ENCODE measurements around the gene ILDR2. TPM values are rescaled to one million over a fixed set of nuclear protein-coding genes. Genes with fewer than 3 reads are reported as not detected.

ILDR2 gene, protein sequence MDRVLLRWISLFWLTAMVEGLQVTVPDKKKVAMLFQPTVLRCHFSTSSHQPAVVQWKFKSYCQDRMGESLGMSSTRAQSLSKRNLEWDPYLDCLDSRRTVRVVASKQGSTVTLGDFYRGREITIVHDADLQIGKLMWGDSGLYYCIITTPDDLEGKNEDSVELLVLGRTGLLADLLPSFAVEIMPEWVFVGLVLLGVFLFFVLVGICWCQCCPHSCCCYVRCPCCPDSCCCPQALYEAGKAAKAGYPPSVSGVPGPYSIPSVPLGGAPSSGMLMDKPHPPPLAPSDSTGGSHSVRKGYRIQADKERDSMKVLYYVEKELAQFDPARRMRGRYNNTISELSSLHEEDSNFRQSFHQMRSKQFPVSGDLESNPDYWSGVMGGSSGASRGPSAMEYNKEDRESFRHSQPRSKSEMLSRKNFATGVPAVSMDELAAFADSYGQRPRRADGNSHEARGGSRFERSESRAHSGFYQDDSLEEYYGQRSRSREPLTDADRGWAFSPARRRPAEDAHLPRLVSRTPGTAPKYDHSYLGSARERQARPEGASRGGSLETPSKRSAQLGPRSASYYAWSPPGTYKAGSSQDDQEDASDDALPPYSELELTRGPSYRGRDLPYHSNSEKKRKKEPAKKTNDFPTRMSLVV
- total RNA-seq, result 11.3 and 14.4 TPM in 2 replicates

DNA sequence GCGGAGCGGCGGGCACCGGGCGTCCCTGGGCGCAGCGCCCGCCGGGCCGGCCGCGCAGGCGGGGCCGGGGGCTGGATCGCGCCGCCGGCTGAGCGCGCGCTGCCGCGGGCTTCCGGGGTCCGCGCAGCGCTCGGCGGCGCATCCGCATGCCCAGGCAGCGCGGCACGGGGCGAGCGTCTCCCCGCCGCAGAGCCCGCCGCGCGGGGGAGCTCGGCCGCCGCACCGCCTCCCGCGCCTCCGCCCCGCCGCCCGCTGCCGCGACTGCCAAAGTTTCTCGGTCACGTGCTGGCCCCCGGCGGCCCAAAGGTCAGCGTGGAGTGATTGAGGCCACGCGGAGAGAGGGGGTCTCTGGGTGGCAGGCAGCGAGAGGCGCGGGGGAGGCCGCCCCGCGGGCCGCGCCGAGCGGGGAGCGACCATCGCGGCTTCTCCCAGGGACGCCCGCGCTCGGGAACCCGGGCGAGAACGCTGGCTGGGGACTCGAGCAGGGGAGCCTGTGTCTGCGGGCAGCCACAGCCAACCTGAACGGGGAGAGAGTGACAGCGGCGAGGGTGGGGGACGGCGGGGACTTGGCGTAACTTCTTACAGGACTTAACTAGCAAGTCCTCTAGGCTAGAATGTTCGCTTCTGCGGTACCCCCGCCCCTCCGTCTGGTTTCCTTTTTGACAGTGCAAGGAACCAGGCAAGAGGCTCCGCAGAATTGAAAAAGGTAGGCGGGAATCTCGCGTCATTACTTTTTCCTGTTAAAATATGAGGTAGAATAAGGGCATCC is at the start of gene ILDR2:
TSS of gene ILDR2 (minus strand) at position 180 of the 769 bp plus-strand sequence. CDS start 272 bp downstream, outside the sequence.
- peak; percentile 41 for DNase-seq (ENCODE audit: low spot score)
- H3K36me3 Mint-ChIP-seq (ENCODE audit: low read depth), result no peaks in the 10 kb centered on the region
- intact Hi-C loops (cut with micrococcal nuclease), result loop anchor here (1.0 to 5.0 kb wide), 5 partner anchors 11 to 247 kb away; partner anchors contain the start of genes POGK and POU2F1
- peaks cover 28% of the 10 kb centered on the region for H3K27me3 Mint-ChIP-seq (ENCODE audit: insufficient read depth)
- H3K9me3 Mint-ChIP-seq, result no peaks in the 10 kb centered on the region
- peak within 1 kb of the TSS; percentile 80 for H3K27ac Mint-ChIP-seq
- H3K4me1 Mint-ChIP-seq (ENCODE audit: low read depth), result peaks cover 58% of the 10 kb centered on the region
- H3K4me3 Mint-ChIP-seq, result peak within 1 kb of the TSS; percentile 94

DNA sequence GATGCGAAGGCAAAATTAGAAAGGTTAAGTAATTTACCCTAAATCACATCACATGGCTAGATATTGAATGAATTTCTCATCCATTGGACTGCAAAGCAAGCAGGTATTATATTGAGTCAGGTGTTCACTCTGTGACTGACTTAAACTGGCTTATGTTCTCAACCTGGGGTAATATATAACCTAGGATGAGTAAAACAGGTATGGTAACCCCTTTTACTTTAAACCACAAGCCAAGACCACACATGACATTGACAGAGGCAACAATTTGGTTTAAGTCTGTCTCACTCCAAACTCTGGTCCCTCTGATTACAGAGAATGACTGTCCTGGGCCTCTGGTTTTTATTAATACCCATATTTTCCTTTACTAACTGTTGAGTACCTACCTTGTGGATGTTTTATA is 47.0 kb upstream of the ILDR2 start:
- H3K27ac Mint-ChIP-seq, result no peak overlapping the region
- peaks cover 11% of the 10 kb centered on the region for H3K27me3 Mint-ChIP-seq (ENCODE audit: insufficient read depth)
- no peaks in the 10 kb centered on the region for H3K4me1 Mint-ChIP-seq (ENCODE audit: low read depth)
- intact Hi-C loops (cut with micrococcal nuclease), result no loop called here
- H3K36me3 Mint-ChIP-seq (ENCODE audit: low read depth), result no peaks in the 10 kb centered on the region
- no peaks in the 10 kb centered on the region for H3K9me3 Mint-ChIP-seq
- no peak overlapping the region for H3K4me3 Mint-ChIP-seq
- no peak for DNase-seq (ENCODE audit: low spot score)

DNA sequence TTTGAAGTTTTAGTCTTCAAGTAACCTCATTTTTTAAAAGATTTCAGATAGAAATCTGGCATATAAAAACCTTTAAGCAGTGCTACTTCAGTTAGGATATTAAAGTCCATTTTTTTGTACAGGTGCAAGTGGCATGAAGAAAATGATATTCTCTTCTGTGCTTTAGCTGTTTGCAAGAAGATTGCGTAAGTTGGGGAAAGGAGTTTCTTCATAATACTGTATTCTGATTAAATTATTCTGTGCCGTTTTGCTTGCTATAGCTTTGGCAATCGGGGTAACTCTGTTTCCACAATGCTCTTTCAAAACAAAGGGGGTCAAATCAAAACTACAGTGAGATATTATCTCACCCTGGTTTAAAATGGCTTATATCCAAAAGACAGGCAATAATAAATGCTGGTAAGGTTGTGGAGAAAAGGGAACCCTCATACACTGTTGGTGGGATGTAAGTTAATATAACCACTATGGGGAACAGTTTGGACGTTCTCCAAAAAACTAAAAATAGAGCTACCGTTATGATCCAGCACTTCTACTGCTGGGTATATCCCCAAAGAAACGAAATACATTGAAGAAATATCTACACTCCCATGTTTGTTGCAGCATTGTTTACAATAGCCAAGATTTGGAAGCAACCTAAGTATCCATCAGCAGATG is 40.9 kb upstream of the ILDR2 start:
- intact Hi-C loops (cut with micrococcal nuclease), result no loop called here
- H3K4me3 Mint-ChIP-seq, result no peak overlapping the region
- no peaks in the 10 kb centered on the region for H3K36me3 Mint-ChIP-seq (ENCODE audit: low read depth)
- no peaks in the 10 kb centered on the region for H3K4me1 Mint-ChIP-seq (ENCODE audit: low read depth)
- H3K27me3 Mint-ChIP-seq (ENCODE audit: insufficient read depth), result peaks cover 12% of the 10 kb centered on the region
- no peak overlapping the region for H3K27ac Mint-ChIP-seq
- H3K9me3 Mint-ChIP-seq, result no peaks in the 10 kb centered on the region
- DNase-seq (ENCODE audit: low spot score), result no peak

DNA sequence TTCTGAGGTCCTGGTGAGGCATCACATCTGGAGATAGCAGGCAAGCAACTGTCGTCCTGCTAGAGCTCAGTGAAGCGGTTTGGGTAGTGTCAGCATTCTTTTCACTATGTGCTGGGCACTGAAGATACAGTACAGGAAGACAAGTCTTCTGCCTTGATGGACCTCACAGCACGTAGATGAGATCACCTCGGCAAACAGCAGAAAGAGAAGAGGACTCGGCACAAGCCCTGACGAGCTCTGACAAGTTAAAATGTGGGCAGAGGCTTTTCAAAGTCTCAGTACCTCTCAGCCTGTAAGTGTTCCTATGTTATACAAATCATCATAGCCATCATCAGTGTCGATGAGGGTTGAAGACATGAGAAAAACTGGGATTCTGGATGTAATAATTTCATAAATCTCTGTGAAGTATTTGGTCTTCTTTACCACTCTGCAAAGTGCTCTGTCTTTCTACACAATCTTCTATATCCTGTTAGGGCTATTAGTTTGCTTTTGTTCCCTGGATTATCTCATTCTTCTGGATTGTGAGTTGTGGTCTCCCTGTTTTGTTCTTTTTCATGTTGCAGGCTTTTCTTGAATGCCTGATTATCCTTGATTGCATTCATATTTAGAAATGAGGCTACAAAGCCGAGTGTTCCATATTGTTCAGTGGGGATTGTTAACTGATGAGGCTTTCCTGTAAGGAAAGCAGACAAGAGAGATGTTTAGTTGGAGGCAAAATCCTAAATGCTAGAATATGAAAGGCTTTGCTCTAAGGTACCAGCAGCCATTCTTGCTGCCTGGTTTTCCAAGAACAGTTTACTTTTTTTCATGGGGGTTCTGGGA is 38.0 kb upstream of the ILDR2 start:
- intact Hi-C loops (cut with micrococcal nuclease), result no loop called here
- no peak overlapping the region for H3K27ac Mint-ChIP-seq
- no peak for DNase-seq (ENCODE audit: low spot score)
- no peaks in the 10 kb centered on the region for H3K36me3 Mint-ChIP-seq (ENCODE audit: low read depth)
- H3K4me3 Mint-ChIP-seq, result no peak overlapping the region
- H3K4me1 Mint-ChIP-seq (ENCODE audit: low read depth), result no peaks in the 10 kb centered on the region
- peaks cover 28% of the 10 kb centered on the region for H3K27me3 Mint-ChIP-seq (ENCODE audit: insufficient read depth)
- H3K9me3 Mint-ChIP-seq, result no peaks in the 10 kb centered on the region

DNA sequence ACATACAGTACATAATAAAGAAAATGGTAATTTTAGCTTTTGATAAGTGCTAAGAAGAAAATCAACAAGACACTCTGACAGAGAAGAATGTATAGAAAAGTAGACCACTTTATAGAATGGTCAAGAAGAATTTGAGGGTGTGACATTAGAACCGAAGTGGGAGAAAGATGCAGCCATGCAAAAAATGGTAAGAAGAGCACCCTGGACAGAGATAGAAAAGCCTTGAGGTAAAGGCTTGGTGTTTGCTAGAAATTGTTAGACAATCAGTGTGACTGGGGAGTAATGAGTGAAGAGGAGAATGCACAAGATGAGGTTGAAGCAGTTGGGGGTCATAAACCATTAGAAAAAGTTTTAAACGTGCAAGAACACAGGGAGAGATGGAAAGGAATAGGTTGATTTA is 37.2 kb upstream of the ILDR2 start:
- Mint-ChIP-seq H3K27me3 (ENCODE audit: insufficient read depth) (peaks cover 28% of the 10 kb centered on the region), H3K4me3 (no peak overlapping the region), H3K36me3 (ENCODE audit: low read depth) (no peaks in the 10 kb centered on the region), H3K27ac (no peak overlapping the region), H3K4me1 (ENCODE audit: low read depth) (no peaks in the 10 kb centered on the region), H3K9me3 (no peaks in the 10 kb centered on the region)
- no peak for DNase-seq (ENCODE audit: low spot score)
- intact Hi-C loops (cut with micrococcal nuclease), result no loop called here

DNA sequence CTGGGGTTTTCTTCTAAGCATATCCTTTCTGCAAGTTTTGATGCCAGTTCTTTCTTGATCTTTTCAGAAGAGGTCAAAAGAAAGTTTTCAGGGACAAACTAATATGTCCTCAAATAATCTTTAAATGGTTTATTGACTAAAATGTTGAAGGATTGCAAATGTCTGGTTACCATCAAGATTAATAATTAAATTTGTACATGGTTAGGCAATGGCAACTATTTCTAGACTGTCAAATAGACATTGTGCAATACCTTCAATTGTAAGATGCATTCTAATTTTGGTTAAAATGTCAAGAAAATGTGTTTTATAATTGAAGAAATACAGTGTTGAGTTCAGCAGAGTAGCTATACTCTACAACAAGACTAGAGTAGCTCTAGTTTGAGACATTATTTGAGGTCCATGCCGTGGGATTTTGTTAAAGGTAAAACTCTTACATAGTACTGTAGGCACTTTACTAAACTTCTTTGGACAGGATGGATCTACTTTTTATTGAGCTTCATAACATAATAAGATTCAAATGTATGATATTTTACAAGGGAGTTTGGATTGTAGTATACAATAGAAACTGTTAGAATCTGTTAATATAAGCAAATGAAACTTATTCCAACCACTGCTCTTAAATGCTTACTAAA is 36.3 kb upstream of the ILDR2 start:
- intact Hi-C loops (cut with micrococcal nuclease), result no loop called here
- no peaks in the 10 kb centered on the region for H3K36me3 Mint-ChIP-seq (ENCODE audit: low read depth)
- peaks cover 33% of the 10 kb centered on the region for H3K27me3 Mint-ChIP-seq (ENCODE audit: insufficient read depth)
- no peaks in the 10 kb centered on the region for H3K9me3 Mint-ChIP-seq
- no peaks in the 10 kb centered on the region for H3K4me1 Mint-ChIP-seq (ENCODE audit: low read depth)
- no peak overlapping the region for H3K27ac Mint-ChIP-seq
- DNase-seq (ENCODE audit: low spot score), result no peak
- no peak overlapping the region for H3K4me3 Mint-ChIP-seq

DNA sequence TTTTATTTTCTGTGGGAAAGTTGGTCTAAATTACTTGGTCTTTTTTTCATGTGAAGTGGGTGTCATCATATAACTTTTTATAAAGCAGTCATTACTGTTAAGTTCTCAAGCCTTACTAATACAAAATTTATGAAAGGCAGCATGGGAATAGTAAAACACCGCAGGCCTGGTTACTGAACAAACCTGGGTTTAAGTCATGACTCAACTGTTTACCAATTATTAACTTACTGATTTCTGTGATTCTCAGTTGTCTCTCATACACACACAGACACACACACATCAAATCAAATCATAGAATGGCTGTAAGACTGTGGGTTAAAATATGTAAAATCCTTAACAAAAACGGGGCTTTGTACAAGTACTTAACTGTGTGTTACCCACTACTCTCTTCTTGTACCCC is 28.4 kb upstream of the ILDR2 start:
- DNase-seq (ENCODE audit: low spot score), result no peak
- Mint-ChIP-seq H3K4me3 (no peak overlapping the region), H3K27ac (no peak overlapping the region), H3K27me3 (ENCODE audit: insufficient read depth) (peaks cover 4% of the 10 kb centered on the region), H3K9me3 (peaks cover 4% of the 10 kb centered on the region), H3K4me1 (ENCODE audit: low read depth) (peaks cover 14% of the 10 kb centered on the region), H3K36me3 (ENCODE audit: low read depth) (peaks cover 1% of the 10 kb centered on the region)
- intact Hi-C loops (cut with micrococcal nuclease), result no loop called here

DNA sequence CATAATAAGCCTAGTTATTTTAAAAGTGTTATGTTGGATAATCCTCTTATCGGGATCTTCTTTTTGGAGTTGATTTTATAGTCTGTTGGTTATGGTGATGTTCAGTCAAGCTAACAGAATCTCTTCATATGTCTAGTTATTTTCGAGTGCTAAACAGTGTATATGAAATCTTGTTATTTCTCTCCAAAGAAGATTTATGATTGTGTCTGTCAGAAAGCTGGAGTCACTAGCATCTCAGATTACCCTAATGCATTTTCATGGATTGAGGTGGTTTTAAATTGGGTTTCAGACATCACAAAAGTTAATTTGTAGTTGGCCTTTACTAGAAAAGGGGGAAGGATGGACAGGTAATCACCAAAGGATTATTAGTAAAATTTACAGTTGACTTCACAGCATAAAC is 27.0 kb upstream of the ILDR2 start:
- no peak overlapping the region for H3K4me3 Mint-ChIP-seq
- H3K4me1 Mint-ChIP-seq (ENCODE audit: low read depth), result peaks cover 16% of the 10 kb centered on the region
- no peak for DNase-seq (ENCODE audit: low spot score)
- peaks cover 1% of the 10 kb centered on the region for H3K36me3 Mint-ChIP-seq (ENCODE audit: low read depth)
- H3K9me3 Mint-ChIP-seq, result peaks cover 4% of the 10 kb centered on the region
- no peak overlapping the region for H3K27ac Mint-ChIP-seq
- peaks cover 2% of the 10 kb centered on the region for H3K27me3 Mint-ChIP-seq (ENCODE audit: insufficient read depth)
- intact Hi-C loops (cut with micrococcal nuclease), result no loop called here

DNA sequence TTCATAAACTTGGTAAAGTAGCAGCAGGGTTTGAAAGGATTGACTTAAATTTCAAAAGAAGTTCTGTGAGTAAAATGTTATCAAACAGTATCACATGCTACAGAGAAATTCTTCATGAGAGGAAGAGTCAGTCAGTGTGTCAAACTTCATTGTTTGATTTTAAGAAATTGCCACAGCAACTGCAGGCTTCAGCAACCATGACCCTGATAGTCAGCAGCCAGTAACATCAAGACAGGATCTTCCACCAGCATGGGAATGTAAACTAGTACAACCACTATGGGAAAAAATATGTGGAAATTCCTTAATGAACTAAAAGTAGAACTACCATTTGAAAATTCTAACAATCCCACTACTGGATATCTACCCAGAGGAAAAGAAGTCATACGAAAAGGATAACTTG is 25.2 kb upstream of the ILDR2 start:
- intact Hi-C loops (cut with micrococcal nuclease), result no loop called here
- no peak overlapping the region for H3K27ac Mint-ChIP-seq
- no peak for DNase-seq (ENCODE audit: low spot score)
- H3K27me3 Mint-ChIP-seq (ENCODE audit: insufficient read depth), result peaks cover 5% of the 10 kb centered on the region
- H3K36me3 Mint-ChIP-seq (ENCODE audit: low read depth), result peaks cover 1% of the 10 kb centered on the region
- H3K9me3 Mint-ChIP-seq, result peaks cover 4% of the 10 kb centered on the region
- H3K4me3 Mint-ChIP-seq, result no peak overlapping the region
- peaks cover 16% of the 10 kb centered on the region for H3K4me1 Mint-ChIP-seq (ENCODE audit: low read depth)

DNA sequence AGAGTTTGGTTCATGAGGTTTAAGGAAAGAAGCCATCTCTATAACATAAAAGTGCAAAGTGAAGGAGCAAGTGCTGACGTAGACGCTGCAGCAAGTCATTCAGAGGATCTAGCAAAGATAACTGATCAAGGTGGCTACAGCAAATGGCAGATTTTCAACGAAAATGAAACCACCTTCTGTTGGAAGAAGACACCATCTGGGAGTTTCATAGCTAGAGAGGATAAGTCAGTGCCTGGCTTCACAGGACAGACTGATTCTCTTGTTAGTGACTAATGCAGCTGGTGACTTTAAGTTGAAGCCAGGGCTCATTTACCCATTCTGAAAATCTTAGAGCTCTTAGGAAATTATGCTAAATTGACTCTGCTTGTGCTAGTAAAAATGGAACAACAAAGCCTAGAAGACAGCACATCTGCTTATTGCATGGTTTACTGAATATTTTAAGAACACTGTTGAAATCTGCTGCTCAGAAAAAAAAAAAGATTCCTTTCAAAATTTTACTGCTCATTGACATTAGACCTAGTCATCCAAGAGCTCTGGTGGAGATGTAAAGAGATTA is 24.2 kb upstream of the ILDR2 start:
- intact Hi-C loops (cut with micrococcal nuclease), result no loop called here

DNA sequence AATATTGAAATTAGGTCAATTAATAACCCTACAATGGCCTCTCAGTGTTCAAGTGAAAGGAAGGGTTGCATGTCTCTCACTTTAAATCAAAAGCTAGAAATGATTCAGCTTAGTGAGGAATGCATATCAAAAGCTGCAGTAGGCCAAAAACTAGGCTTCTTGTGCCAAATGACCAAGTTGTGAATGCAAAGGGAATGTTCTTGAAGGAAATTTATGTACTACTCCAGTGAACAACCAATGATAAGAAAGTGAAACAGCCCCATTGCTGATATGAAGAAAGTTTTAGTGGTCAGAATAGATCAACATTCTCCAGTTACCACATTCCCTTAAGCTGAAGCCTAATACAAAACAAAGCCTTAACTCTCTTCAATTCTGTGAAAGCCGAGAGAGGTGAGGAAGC is 23.7 kb upstream of the ILDR2 start:
- Mint-ChIP-seq H3K4me1 (ENCODE audit: low read depth) (peaks cover 16% of the 10 kb centered on the region), H3K4me3 (no peak overlapping the region), H3K27me3 (ENCODE audit: insufficient read depth) (peaks cover 9% of the 10 kb centered on the region), H3K9me3 (peaks cover 4% of the 10 kb centered on the region), H3K36me3 (ENCODE audit: low read depth) (peaks cover 1% of the 10 kb centered on the region), H3K27ac (no peak overlapping the region)
- intact Hi-C loops (cut with micrococcal nuclease), result no loop called here
- no peak for DNase-seq (ENCODE audit: low spot score)

More for the DNA sequence above, 24.2 kb upstream of the ILDR2 start:
- no peak for DNase-seq (ENCODE audit: low spot score)
- no peak overlapping the region for H3K27ac Mint-ChIP-seq
- peaks cover 4% of the 10 kb centered on the region for H3K9me3 Mint-ChIP-seq
- peaks cover 1% of the 10 kb centered on the region for H3K36me3 Mint-ChIP-seq (ENCODE audit: low read depth)
- H3K4me1 Mint-ChIP-seq (ENCODE audit: low read depth), result peaks cover 16% of the 10 kb centered on the region
- no peak overlapping the region for H3K4me3 Mint-ChIP-seq
- peaks cover 9% of the 10 kb centered on the region for H3K27me3 Mint-ChIP-seq (ENCODE audit: insufficient read depth)

Measured in activated T-helper 1 cell treated with anti-CD3 and anti-CD28 coated beads, Interleukin-12 subunit alpha, Interleukin-12 subunit beta, Interleukin-2, Interleukin-4 antibody, amounts not matched to agents 30 ng/mL and 10 ng/mL and 1 ng/mL, durations not matched to agents 14 hours and 24 hours and 36 hours (primary cell).